Mammary epithelial cell (primary cell): ENCODE results near the gene EXOC3.
A peak's percentile ranks its signal among the peaks of the same experiment; 100 is the strongest.

Experiments
- EZH2 ChIP-seq: IDR thresholded peaks from 2 replicates; pipeline ENCODE4 v1.6.1; 2012; ENCODE audit warnings: low read length, inconsistent platforms, borderline replicate concordance
- TF ChIP-seq, protein P1 (sequence below), 2 donors: IDR thresholded peaks in 1 of 2; conservative IDR thresholded peaks in 1 of 2; 2 replicates each; pipeline ENCODE4 v1.5.1; 2011 to 2012; ENCODE audit warnings: inconsistent platforms in 2 of 2, low read length in 2 of 2, mild to moderate bottlenecking in 2 of 2, control low read depth in 1 of 2, low read depth in 1 of 2; ENCODE audit not compliant: insufficient read depth in 1 of 2; ENCODE audit errors: extremely low read depth in 1 of 2

DNA sequence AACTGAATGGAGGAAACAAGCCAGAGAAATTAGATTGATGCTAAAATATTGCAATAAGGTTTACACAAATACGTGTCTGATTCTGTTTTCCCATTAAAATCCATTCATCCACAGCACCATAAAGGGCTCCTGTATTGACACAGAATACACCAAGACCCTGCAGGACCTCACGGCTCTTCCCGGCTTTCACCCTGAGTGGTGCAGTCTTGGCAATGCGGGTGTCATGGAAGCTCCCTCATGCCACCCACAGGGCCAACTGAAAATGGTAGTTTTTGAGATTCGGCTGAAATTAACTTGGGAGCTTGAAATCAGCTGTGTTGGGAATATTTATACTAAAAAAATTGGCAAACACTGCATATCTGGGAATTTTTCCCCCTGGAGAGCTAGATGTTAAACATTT lies 17.3 kb upstream of the EXOC3 start:
- TF ChIP-seq, protein P1, sequence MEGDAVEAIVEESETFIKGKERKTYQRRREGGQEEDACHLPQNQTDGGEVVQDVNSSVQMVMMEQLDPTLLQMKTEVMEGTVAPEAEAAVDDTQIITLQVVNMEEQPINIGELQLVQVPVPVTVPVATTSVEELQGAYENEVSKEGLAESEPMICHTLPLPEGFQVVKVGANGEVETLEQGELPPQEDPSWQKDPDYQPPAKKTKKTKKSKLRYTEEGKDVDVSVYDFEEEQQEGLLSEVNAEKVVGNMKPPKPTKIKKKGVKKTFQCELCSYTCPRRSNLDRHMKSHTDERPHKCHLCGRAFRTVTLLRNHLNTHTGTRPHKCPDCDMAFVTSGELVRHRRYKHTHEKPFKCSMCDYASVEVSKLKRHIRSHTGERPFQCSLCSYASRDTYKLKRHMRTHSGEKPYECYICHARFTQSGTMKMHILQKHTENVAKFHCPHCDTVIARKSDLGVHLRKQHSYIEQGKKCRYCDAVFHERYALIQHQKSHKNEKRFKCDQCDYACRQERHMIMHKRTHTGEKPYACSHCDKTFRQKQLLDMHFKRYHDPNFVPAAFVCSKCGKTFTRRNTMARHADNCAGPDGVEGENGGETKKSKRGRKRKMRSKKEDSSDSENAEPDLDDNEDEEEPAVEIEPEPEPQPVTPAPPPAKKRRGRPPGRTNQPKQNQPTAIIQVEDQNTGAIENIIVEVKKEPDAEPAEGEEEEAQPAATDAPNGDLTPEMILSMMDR (conservative IDR thresholded peaks at IDR 0.05 in 1 of 2, IDR thresholded peaks at IDR 0.05 in 1 of 2; ENCODE audit: extremely low read depth in 1 of 2, insufficient read depth in 1 of 2, low read depth in 1 of 2, low read length in 2 of 2) = peak in 1 of 2 donors; percentile 12
- no peak for TF ChIP-seq EZH2
